Measurements from ENCODE around the gene ADGRD1.

DNA sequence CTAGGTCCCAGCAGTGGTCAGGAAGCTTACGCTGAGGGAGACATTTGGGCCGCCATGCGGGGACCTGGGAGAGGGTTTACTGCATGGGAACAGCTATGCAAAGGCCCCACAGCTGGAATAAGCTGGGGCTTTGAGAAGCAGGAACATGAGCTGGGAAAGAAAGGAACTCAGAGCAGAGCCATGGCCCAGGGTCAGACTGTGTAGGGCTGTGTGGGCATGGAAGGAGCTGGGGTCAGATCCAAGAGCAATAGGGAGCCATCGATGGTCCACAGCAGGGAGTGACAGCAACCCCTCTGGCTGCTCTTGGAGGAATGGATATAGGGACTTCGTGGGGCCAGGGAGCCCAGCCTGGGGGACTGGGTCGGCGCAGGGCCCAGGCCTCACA is 151.6 kb downstream of the ADGRD1 start:
- TF ChIP-seq GATA2 (IDR thresholded peaks at IDR 0.05; ENCODE audit: low read depth, low read length) (no peak), GATA3 (IDR thresholded peaks at IDR 0.05; ENCODE audit: low read depth, low read length) (no peak)

Measured in SH-SY5Y (cell line).